Liver (tissue), 9 donors: ENCODE results near the gene BPIFA3. TPM values are rescaled to one million over a fixed set of nuclear protein-coding genes. Genes with fewer than 3 reads are reported as not detected.

Experiments
- DNase-seq: peaks from one replicate; pipeline ENCODE4 v3.0.0-alpha.2; 2017; ENCODE audit warnings: low spot score
- H3K27ac ChIP-seq, 2 donors: one replicate each; pipeline ENCODE4 v1.7.0; 2013; ENCODE audit warnings: inconsistent platforms in 2 of 2, low read length in 2 of 2, control low read depth in 1 of 2, low read depth in 1 of 2, mild to moderate bottlenecking in 1 of 2
- H3K27me3 ChIP-seq, 4 donors: one replicate each; pipeline versions ENCODE4 v1.6.1 to v1.7.0; 2013; ENCODE audit warnings: low read length in 3 of 4, inconsistent platforms in 1 of 4, mild to moderate bottlenecking in 1 of 4, moderate library complexity in 1 of 4; ENCODE audit not compliant: control insufficient read depth in 4 of 4, insufficient read depth in 4 of 4
- H3K36me3 ChIP-seq, 4 donors: one replicate each; pipeline versions ENCODE4 v1.6.1 to v1.7.0; 2013; ENCODE audit warnings: low read length in 3 of 4, mild to moderate bottlenecking in 3 of 4, low read depth in 1 of 4, moderate library complexity in 1 of 4; ENCODE audit not compliant: control insufficient read depth in 4 of 4, insufficient read depth in 3 of 4
- H3K4me1 ChIP-seq, 4 donors: one replicate each; pipeline versions ENCODE4 v1.6.1 to v1.7.0; 2013; ENCODE audit warnings: low read length in 3 of 4, mild to moderate bottlenecking in 3 of 4, moderate library complexity in 1 of 4; ENCODE audit not compliant: control insufficient read depth in 4 of 4, insufficient read depth in 4 of 4
- H3K4me3 ChIP-seq, 3 donors: one replicate each; pipeline versions ENCODE4 v1.6.1 to v1.7.0; 2013; ENCODE audit warnings: low read length in 3 of 3, control low read depth in 1 of 3, low read depth in 1 of 3, mild to moderate bottlenecking in 1 of 3
- H3K9ac ChIP-seq, 2 donors: one replicate each; pipeline ENCODE4 v1.7.0; 2013; ENCODE audit warnings: low read length in 2 of 2, mild to moderate bottlenecking in 2 of 2, moderate library complexity in 2 of 2, control low read depth in 1 of 2, low read depth in 1 of 2
- H3K9me3 ChIP-seq, 4 donors: one replicate each; pipeline versions ENCODE4 v1.6.1 to v1.7.0; 2013; ENCODE audit warnings: low read length in 3 of 4; ENCODE audit not compliant: control insufficient read depth in 4 of 4
- ATF3 ChIP-seq: IDR thresholded peaks from 2 replicates; pipeline ENCODE4 v1.6.1; 2016; ENCODE audit warnings: antibody characterized with exemption
- CTCF ChIP-seq: fragments of 150-350 bp; IDR thresholded peaks from 2 replicates; pipeline ENCODE4 v1.5.1; 2017; ENCODE audit warnings: improper control_type of control experiment, low read depth, low read length; ENCODE audit not compliant: missing input control
- EGR1 ChIP-seq, 2 donors: IDR thresholded peaks; 2 replicates each; pipeline ENCODE4 v1.6.1; 2016 to 2018; ENCODE audit warnings: antibody characterized with exemption in 2 of 2, low read depth in 2 of 2
- FOXA1 ChIP-seq: IDR thresholded peaks from 2 replicates; pipeline ENCODE4 v1.6.1; 2016; ENCODE audit warnings: antibody characterized with exemption
- FOXA2 ChIP-seq: IDR thresholded peaks from 2 replicates; pipeline ENCODE4 v1.6.1; 2016; ENCODE audit warnings: antibody characterized with exemption
- GABPA ChIP-seq, 2 donors: IDR thresholded peaks in 1 of 2; conservative IDR thresholded peaks in 1 of 2; 2 replicates each; pipeline ENCODE4 v1.6.1; 2016; ENCODE audit warnings: antibody characterized with exemption in 2 of 2, mild to moderate bottlenecking in 1 of 2, moderate library complexity in 1 of 2
- HNF4A ChIP-seq, 2 donors: conservative IDR thresholded peaks; 2 replicates each; pipeline ENCODE4 v1.6.1; 2016; ENCODE audit warnings: antibody characterized with exemption in 2 of 2, mild to moderate bottlenecking in 2 of 2
- HNF4G ChIP-seq: IDR thresholded peaks from 2 replicates; pipeline ENCODE4 v1.6.1; 2016; ENCODE audit warnings: antibody characterized with exemption
- JUND ChIP-seq, 2 donors: IDR thresholded peaks; 2 replicates each; pipeline ENCODE4 v1.6.1; 2016; ENCODE audit warnings: antibody characterized with exemption in 2 of 2
- MAX ChIP-seq: IDR thresholded peaks from 2 replicates; pipeline ENCODE4 v1.6.1; 2016; ENCODE audit warnings: antibody characterized with exemption
- NR2F2 ChIP-seq: IDR thresholded peaks from 2 replicates; pipeline ENCODE4 v1.6.1; 2016; ENCODE audit warnings: antibody characterized with exemption
- RAD21 ChIP-seq, 2 donors: IDR thresholded peaks; 2 replicates each; pipeline ENCODE4 v1.6.1; 2016; ENCODE audit warnings: antibody characterized with exemption in 2 of 2, mild to moderate bottlenecking in 2 of 2
- REST ChIP-seq: IDR thresholded peaks from 2 replicates; pipeline ENCODE4 v1.6.1; 2016; ENCODE audit warnings: antibody characterized with exemption, mild to moderate bottlenecking
- RXRA ChIP-seq, 2 donors: IDR thresholded peaks; 2 replicates each; pipeline ENCODE4 v1.6.1; 2017 to 2018; ENCODE audit warnings: antibody characterized with exemption in 2 of 2, mild to moderate bottlenecking in 1 of 2
- SP1 ChIP-seq: IDR thresholded peaks from 2 replicates; pipeline ENCODE4 v1.6.1; 2018; ENCODE audit warnings: antibody characterized with exemption, mild to moderate bottlenecking
- TAF1 ChIP-seq: conservative IDR thresholded peaks from 2 replicates; pipeline ENCODE4 v1.6.1; 2016; ENCODE audit warnings: antibody characterized with exemption, mild to moderate bottlenecking
- YY1 ChIP-seq: IDR thresholded peaks from 2 replicates; pipeline ENCODE4 v1.6.1; 2016; ENCODE audit warnings: antibody characterized with exemption, mild to moderate bottlenecking
- ZBTB33 ChIP-seq: IDR thresholded peaks from 2 replicates; pipeline ENCODE4 v1.6.1; 2016; ENCODE audit warnings: antibody characterized with exemption
- WGBS: extraction: QIAGEN DNeasy Blood & Tissue Kit; methylation state at CpG from one replicate; pipeline ENCODE4 v1.1.7; 2013; 5-methylcytosine and 5-hydroxymethylcytosine counted together
- polyA plus RNA-seq, 2 donors: library from polyadenylated mRNA; stranded (reverse) in 1 of 2; unstranded in 1 of 2; fragments of 200-250 nt in 1 of 2; fragments of >200 nt in 1 of 2; fragmentation: Nextera tagmentation in 1 of 2; extraction: Ambion mirVana in 1 of 2; gene quantifications; one replicate each; pipeline versions ENCODE4 v1.2.1 to v1.2.3, GENCODE V29; 2013 to 2015
- total RNA-seq, 2 donors: library from RNA; depleted of rRNA; stranded (reverse); fragments of >200 nt; gene quantifications; one replicate each; pipeline ENCODE4 v1.2.3, GENCODE V29; 2014
- donor health status: healthy.
- donor health status: healthy.
- donor health status: healthy.
- donor health status: healthy.
- donor health status: healthy.

The BPIFA3 gene
- total and polyA plus RNA-seq, 4 donors = not detected

GRCh38 chr20:33176101-33176500, 41.1 kb upstream of the BPIFA3 start:
- no peak for TF ChIP-seq RXRA (IDR thresholded peaks at IDR 0.05)
- TF ChIP-seq YY1 = no peak
- TF ChIP-seq EGR1 (IDR thresholded peaks at IDR 0.05; ENCODE audit: low read depth in 2 of 2) = no peak
- TF ChIP-seq CTCF = no peak
- no peak for TF ChIP-seq HNF4G
- no peak for TF ChIP-seq RAD21 (IDR thresholded peaks at IDR 0.05)
- TF ChIP-seq JUND (IDR thresholded peaks at IDR 0.05) = no peak
- no peak for TF ChIP-seq GABPA (IDR thresholded peaks at IDR 0.05 in 1 of 2, conservative IDR thresholded peaks at IDR 0.05 in 1 of 2)
- TF ChIP-seq HNF4A (conservative IDR thresholded peaks at IDR 0.05) = no peak
- no peak for TF ChIP-seq SP1
- no peak for TF ChIP-seq FOXA2
- TF ChIP-seq FOXA1 = no peak
- no peak for TF ChIP-seq MAX
- no peak for TF ChIP-seq TAF1
- TF ChIP-seq NR2F2 = no peak
- TF ChIP-seq ATF3 = no peak
- no peak for TF ChIP-seq ZBTB33
- no peak for TF ChIP-seq REST
- Histone ChIP-seq H3K4me3 (no peak overlapping the region), H3K27ac (no peak overlapping the region), H3K9me3 (no peaks in the 10 kb centered on the region), H3K36me3 (no peaks in the 10 kb centered on the region), H3K9ac (no peak overlapping the region), H3K27me3 (no peaks in the 10 kb centered on the region), H3K4me1 (no peaks in the 10 kb centered on the region)
- WGBS = 78% methylated on average over 3 of the region's 3 CpGs
- no peak for DNase-seq
